ENCODE results near the gene PTPN7. TPM values are rescaled to one million over a fixed set of nuclear protein-coding genes. Genes with fewer than 3 reads are reported as not detected.

The PTPN7 gene
- total RNA-seq, 1 experiment from 2014 or later, result not detected

DNA sequence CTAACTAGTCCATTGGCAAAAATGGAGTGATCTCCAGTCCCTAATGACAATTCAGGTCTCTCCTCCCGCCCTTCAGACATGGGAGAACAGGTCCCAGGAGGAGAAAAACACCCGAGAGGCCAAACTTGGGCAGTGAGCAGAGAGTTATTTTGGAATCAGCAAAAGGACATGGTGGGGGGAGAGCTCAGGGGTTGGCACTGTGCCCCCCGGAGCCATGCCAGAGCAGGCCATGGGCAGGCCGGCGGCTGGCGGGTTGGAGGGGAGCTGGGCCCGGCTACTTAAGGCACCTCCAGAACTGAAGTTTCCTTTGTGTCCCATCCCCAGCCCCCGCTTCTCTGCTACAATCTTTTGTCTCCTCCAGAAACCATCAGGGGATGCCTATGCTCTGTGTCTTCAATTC lies 40.3 kb upstream of the PTPN7 start:
- no peak overlapping the region for H3K27ac ChIP-seq (ENCODE audit: low read length)
- no peaks in the 10 kb centered on the region for H3K27me3 ChIP-seq (ENCODE audit: low read length)
- H3K79me2 ChIP-seq (ENCODE audit: low read length), result no peaks in the 10 kb centered on the region
- ChIA-PET CTCF (interaction anchor here (0.5 kb wide), 1 partner anchor 12 kb away, joined by 7 read pairs; no protein-coding TSS in a partner anchor), POLR2A (ENCODE audit: unreplicated experiment) (no interaction called here)
- H3K9me3 ChIP-seq (ENCODE audit: low read length), result no peaks in the 10 kb centered on the region
- H3F3A ChIP-seq (ENCODE audit: low read length, unreplicated experiment), result no peaks in the 10 kb centered on the region
- no peak for TF ChIP-seq EZH2 (IDR thresholded peaks at IDR 0.05; ENCODE audit: low read length, unreplicated experiment)
- TF ChIP-seq EZH2phosphoT487 (IDR thresholded peaks at IDR 0.05; ENCODE audit: borderline replicate concordance, low read length), result no peak
- TF ChIP-seq CTCF (conservative IDR thresholded peaks at IDR 0.05; ENCODE audit: low read depth, low read length), result no peak
- peak overlapping the region; percentile 52; the same call in 1 of the 2 replicates for H3K4me2 ChIP-seq (ENCODE audit: low read length)
- H3K9me2 ChIP-seq (replicated peaks; ENCODE audit: low read length), result no peaks in the 10 kb centered on the region
- intact Hi-C loops (cut with micrococcal nuclease), result no loop called here
- no TSS peak for BruUV-seq (replicated peaks)
- no peaks in the 10 kb centered on the region for H3K36me3 ChIP-seq (ENCODE audit: low read depth, low read length)
- H3K4me1 ChIP-seq (ENCODE audit: insufficient read depth, low read length), result peaks cover 21% of the 10 kb centered on the region
- H4K20me1 ChIP-seq (ENCODE audit: low read length), result no peaks in the 10 kb centered on the region
- ATAC-seq, result no peak
- H3K4me3 ChIP-seq (ENCODE audit: low read length), result no peak overlapping the region
- no peak for DNase-seq
- no peak overlapping the region for H2AFZ ChIP-seq (ENCODE audit: low read length)
- no peak overlapping the region for H3K9ac ChIP-seq (ENCODE audit: low read length)

- H2AFZ ChIP-seq (ENCODE audit: low read length), result no peak overlapping the region
- no peak overlapping the region for H3K4me3 ChIP-seq (ENCODE audit: low read length)
Observed at GRCh38 chr1:202200112-202200548, 39.7 kb upstream of the PTPN7 start.

More at GRCh38 chr1:202200112-202200548, 39.7 kb upstream of the PTPN7 start:
- Histone ChIP-seq H3K27me3 (ENCODE audit: low read length) (no peaks in the 10 kb centered on the region), H3K9me3 (ENCODE audit: low read length) (no peaks in the 10 kb centered on the region), H3K9me2 (replicated peaks; ENCODE audit: low read length) (no peaks in the 10 kb centered on the region), H3K27ac (ENCODE audit: low read length) (peak overlapping the region; percentile 43), H3F3A (ENCODE audit: low read length, unreplicated experiment) (no peaks in the 10 kb centered on the region), H3K4me2 (ENCODE audit: low read length) (peak overlapping the region; percentile 52), H3K9ac (ENCODE audit: low read length) (no peak overlapping the region), H3K36me3 (ENCODE audit: low read depth, low read length) (no peaks in the 10 kb centered on the region), H3K4me1 (ENCODE audit: insufficient read depth, low read length) (peaks cover 21% of the 10 kb centered on the region), H4K20me1 (ENCODE audit: low read length) (no peaks in the 10 kb centered on the region), H3K79me2 (ENCODE audit: low read length) (no peaks in the 10 kb centered on the region)
- ATAC-seq, result peak; percentile 33
- POLR2A ChIA-PET (ENCODE audit: unreplicated experiment), result no interaction called here
- peak; percentile 81 for DNase-seq
- BruUV-seq (replicated peaks), result no TSS peak
- intact Hi-C loops (cut with micrococcal nuclease), result no loop called here
- CTCF ChIA-PET, result interaction anchor here (0.5 kb wide), 1 partner anchor 12 kb away, joined by 7 read pairs; no protein-coding TSS in a partner anchor
- no peak for TF ChIP-seq EZH2 (IDR thresholded peaks at IDR 0.05; ENCODE audit: low read length, unreplicated experiment)
- no peak for TF ChIP-seq CTCF (conservative IDR thresholded peaks at IDR 0.05; ENCODE audit: low read depth, low read length)
- no peak for TF ChIP-seq EZH2phosphoT487 (IDR thresholded peaks at IDR 0.05; ENCODE audit: borderline replicate concordance, low read length)

All from PC-3 (cell line).